Ammon's horn (tissue), 1 donor: ENCODE results near the gene SYNPO2.
"Not testable (repeated sequence)": the region's sequence is repeated elsewhere in the genome, so short reads cannot be mapped to it uniquely, and the experiment has no call there.

Experiments used
- DNase-seq: peaks from one replicate; pipeline ENCODE4 v3.0.0-alpha.2; 2016; ENCODE audit warnings: low spot score

SYNPO2 gene

GRCh38 chr4:118878507-118878906 is 10.1 kb upstream of the SYNPO2 start:
- not testable (repeated sequence) for DNase-seq

- DNase-seq, result no peak
Measured at GRCh38 chr4:118879409-118879808, 9.2 kb upstream of the SYNPO2 start.

- DNase-seq, result no peak
Measured at GRCh38 chr4:118881512-118882146, 7.0 kb upstream of the SYNPO2 start.

- no peak for DNase-seq
Measured at GRCh38 chr4:118883861-118884260, 4.8 kb upstream of the SYNPO2 start.

- no peak for DNase-seq
Measured at GRCh38 chr4:118884716-118885115, 3.9 kb upstream of the SYNPO2 start.

GRCh38 chr4:118889312-118889691 is 648 bp downstream of the SYNPO2 start:
- DNase-seq, result no peak

GRCh38 chr4:118894034-118894433 is 5.4 kb downstream of the SYNPO2 start:
- DNase-seq, result no peak

- DNase-seq, result no peak
Measured at GRCh38 chr4:118898221-118898620, 9.6 kb downstream of the SYNPO2 start.

GRCh38 chr4:118898684-118899138 is 10.1 kb downstream of the SYNPO2 start:
- DNase-seq, result no peak

GRCh38 chr4:118904418-118904817 is 15.8 kb downstream of the SYNPO2 start:
- DNase-seq, result no peak

- peak; percentile 32 for DNase-seq
Measured at GRCh38 chr4:118904935-118905334, 16.3 kb downstream of the SYNPO2 start.

GRCh38 chr4:118905566-118905965 is 16.9 kb downstream of the SYNPO2 start:
- DNase-seq, result peak; percentile 24

GRCh38 chr4:118909173-118909956 is 20.7 kb downstream of the SYNPO2 start:
- no peak for DNase-seq

GRCh38 chr4:118910221-118910620 is 21.6 kb downstream of the SYNPO2 start:
- DNase-seq, result no peak

- DNase-seq, result no peak
Measured at GRCh38 chr4:118911238-118911703, 22.6 kb downstream of the SYNPO2 start.

- no peak for DNase-seq
Measured at GRCh38 chr4:118915468-118915867, 26.8 kb downstream of the SYNPO2 start.

- no peak for DNase-seq
Measured at GRCh38 chr4:118916691-118917289, 28.1 kb downstream of the SYNPO2 start.

GRCh38 chr4:118917582-118917981 is 28.9 kb downstream of the SYNPO2 start:
- DNase-seq, result no peak

GRCh38 chr4:118918388-118918787 is 29.7 kb downstream of the SYNPO2 start:
- DNase-seq, result no peak

GRCh38 chr4:118920247-118920646 is 31.6 kb downstream of the SYNPO2 start:
- no peak for DNase-seq

- DNase-seq, result peak; percentile 12
Measured at GRCh38 chr4:118921786-118922185, 33.1 kb downstream of the SYNPO2 start.

- no peak for DNase-seq
Measured at GRCh38 chr4:118923891-118924290, 35.2 kb downstream of the SYNPO2 start.

GRCh38 chr4:118927974-118928373 is 39.3 kb downstream of the SYNPO2 start:
- peak; percentile 72 for DNase-seq
